H1 (cell line): ENCODE measurements around the gene RGS13. TPM values are rescaled to one million over a fixed set of nuclear protein-coding genes. Genes with fewer than 3 reads are reported as not detected.

Source experiments
- CHD7 ChIP-seq: fragments of 300-600 bp; sonication (generic); IDR thresholded peaks from 2 replicates; pipeline ENCODE4 v1.7.1; 2012; ENCODE audit warnings: low read length, moderate library complexity, mild to moderate bottlenecking, inconsistent platforms; ENCODE audit not compliant: insufficient replicate concordance
- polyA plus RNA-seq, 7 experiments: library from polyadenylated mRNA; depleted of rRNA in 3 of 7; stranded (reverse) in 5 of 7; unstranded in 2 of 7; fragments of >200 nt in 5 of 7; fragments of 200-250 nt in 2 of 7; gene quantifications; 1 replicate in 5 of 7; 2 replicates in 1 of 7; 4 replicates in 1 of 7; pipeline versions ENCODE4 v1.2.1 to v1.2.3, GENCODE V29; 2011 to 2013; ENCODE audit warnings: missing spikeins in 2 of 7, mixed read lengths in 2 of 7
- total RNA-seq: library from RNA; stranded (reverse); fragmentation: NEBNext Ultra II Directional; extraction: Animal tissue kit (Norgen Biotek cat#: 25700); gene quantifications from 2 replicates; pipeline ENCODE4 v1.2.1, GENCODE V29; 2021

Gene RGS13
- total and polyA plus RNA-seq, 2 of the 8 experiments (the other 6 are each of a cell fraction or from before 2014, with no cell fraction given): not detected

- no peak for TF ChIP-seq CHD7
These were observed 53.5 kb downstream of the RGS13 start (continued) for GRCh38 chr1:192689459-192689858.
